BJ (cell line): ENCODE data around the gene ACACB. TPM values are rescaled to one million over a fixed set of nuclear protein-coding genes. Genes with fewer than 3 reads are reported as not detected.

Source experiments
- CTCF ChIA-PET: fragments of 350-600 bp; formaldehyde crosslinking; extraction: SDS; loops from one replicate; lab custom pipeline; 2021; ENCODE audit warnings: antibody characterized with exemption, inconsistent platforms; lab: Yijun Ruan, JAX
- POLR2A ChIA-PET: fragments of 300-600 bp; sonication (Branson Sonifier 250); formaldehyde crosslinking; extraction: SDS; loops from one replicate; lab custom pipeline; 2021; ENCODE audit warnings: antibody characterized with exemption; lab: Charles Lee
- DNase-seq: peaks from one replicate; pipeline ENCODE4 v3.0.0-alpha.2; 2011; ENCODE audit warnings: low read depth
- H3K27me3 ChIP-seq: 2 replicates; pipeline ENCODE4 v1.6.0; 2011; ENCODE audit warnings: low read length; ENCODE audit not compliant: control insufficient read depth, insufficient read depth
- H3K36me3 ChIP-seq: 2 replicates; pipeline ENCODE4 v1.5.1; 2011; ENCODE audit warnings: low read length; ENCODE audit not compliant: control insufficient read depth, insufficient read depth
- H3K4me3 ChIP-seq: 2 replicates; pipeline ENCODE4 v1.5.1; 2011; ENCODE audit warnings: low read depth, mild to moderate bottlenecking, control low read depth, low read length
- polyA plus RNA-seq: library from polyadenylated mRNA; depleted of rRNA; stranded (reverse); fragments of >200 nt; gene quantifications from 2 replicates; pipeline ENCODE4 v1.2.3, GENCODE V29; 2011
- TF ChIP-seq, protein P1 (sequence below): IDR thresholded peaks from 2 replicates; pipeline ENCODE4 v1.5.1; 2011; ENCODE audit warnings: low read depth, mild to moderate bottlenecking, control low read depth, inconsistent platforms, low read length, moderate library complexity; ENCODE audit not compliant: insufficient read depth

The ACACB gene
- polyA plus RNA-seq, 1 experiment, result 1.7 TPM

GRCh38 chr12:109196332-109196731, 79.9 kb downstream of the ACACB start:
- TF ChIP-seq, protein P1, sequence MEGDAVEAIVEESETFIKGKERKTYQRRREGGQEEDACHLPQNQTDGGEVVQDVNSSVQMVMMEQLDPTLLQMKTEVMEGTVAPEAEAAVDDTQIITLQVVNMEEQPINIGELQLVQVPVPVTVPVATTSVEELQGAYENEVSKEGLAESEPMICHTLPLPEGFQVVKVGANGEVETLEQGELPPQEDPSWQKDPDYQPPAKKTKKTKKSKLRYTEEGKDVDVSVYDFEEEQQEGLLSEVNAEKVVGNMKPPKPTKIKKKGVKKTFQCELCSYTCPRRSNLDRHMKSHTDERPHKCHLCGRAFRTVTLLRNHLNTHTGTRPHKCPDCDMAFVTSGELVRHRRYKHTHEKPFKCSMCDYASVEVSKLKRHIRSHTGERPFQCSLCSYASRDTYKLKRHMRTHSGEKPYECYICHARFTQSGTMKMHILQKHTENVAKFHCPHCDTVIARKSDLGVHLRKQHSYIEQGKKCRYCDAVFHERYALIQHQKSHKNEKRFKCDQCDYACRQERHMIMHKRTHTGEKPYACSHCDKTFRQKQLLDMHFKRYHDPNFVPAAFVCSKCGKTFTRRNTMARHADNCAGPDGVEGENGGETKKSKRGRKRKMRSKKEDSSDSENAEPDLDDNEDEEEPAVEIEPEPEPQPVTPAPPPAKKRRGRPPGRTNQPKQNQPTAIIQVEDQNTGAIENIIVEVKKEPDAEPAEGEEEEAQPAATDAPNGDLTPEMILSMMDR, result no peak
- H3K36me3 ChIP-seq, result no peaks in the 10 kb centered on the region
- DNase-seq, result no peak
- H3K27me3 ChIP-seq, result no peaks in the 10 kb centered on the region
- CTCF ChIA-PET, result no interaction called here
- no peak overlapping the region for H3K4me3 ChIP-seq
- POLR2A ChIA-PET, result no interaction called here

- DNase-seq, result no peak
- Histone ChIP-seq H3K27me3 (no peaks in the 10 kb centered on the region), H3K36me3 (no peaks in the 10 kb centered on the region), H3K4me3 (no peak overlapping the region)
- TF ChIP-seq, protein P1, result no peak
- CTCF ChIA-PET, result no interaction called here
- POLR2A ChIA-PET, result no interaction called here
These were observed 80.9 kb downstream of the ACACB start for GRCh38 chr12:109197327-109197726.

- POLR2A ChIA-PET, result no interaction called here
- CTCF ChIA-PET, result no interaction called here
- TF ChIP-seq, protein P1, result no peak
These were observed 82.9 kb downstream of the ACACB start for GRCh38 chr12:109199324-109199723.

GRCh38 chr12:109200825-109201495, 84.6 kb downstream of the ACACB start:
- DNase-seq, result no peak
- Histone ChIP-seq H3K4me3 (no peak overlapping the region), H3K27me3 (no peaks in the 10 kb centered on the region), H3K36me3 (no peaks in the 10 kb centered on the region)
- CTCF ChIA-PET, result no interaction called here
- TF ChIP-seq, protein P1, result no peak
- POLR2A ChIA-PET, result no interaction called here

More at GRCh38 chr12:109199324-109199723, 82.9 kb downstream of the ACACB start:
- Histone ChIP-seq H3K27me3 (no peaks in the 10 kb centered on the region), H3K4me3 (no peak overlapping the region), H3K36me3 (no peaks in the 10 kb centered on the region)
- no peak for DNase-seq

DNA sequence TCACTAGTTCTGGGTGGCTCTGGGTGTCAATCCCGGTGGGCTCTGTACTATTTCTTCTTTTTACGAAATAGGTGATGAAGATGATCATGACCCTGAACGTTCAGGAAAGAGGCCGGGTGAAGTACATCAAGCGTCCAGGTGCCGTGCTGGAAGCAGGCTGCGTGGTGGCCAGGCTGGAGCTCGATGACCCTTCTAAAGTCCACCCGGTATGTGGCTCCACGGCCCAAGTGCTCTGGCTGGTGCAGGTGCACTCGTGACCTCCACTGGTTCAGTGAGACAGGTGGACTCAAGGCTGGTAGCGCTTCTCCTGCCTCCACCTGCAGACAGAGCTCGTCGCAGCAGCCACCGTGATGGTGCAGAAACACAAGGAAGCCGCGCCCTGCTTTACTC, 85.1 kb downstream of the ACACB start:
- POLR2A ChIA-PET, result no interaction called here
- no peaks in the 10 kb centered on the region for H3K36me3 ChIP-seq
- TF ChIP-seq, protein P1, result no peak
- H3K27me3 ChIP-seq, result no peaks in the 10 kb centered on the region
- CTCF ChIA-PET, result no interaction called here
- no peak overlapping the region for H3K4me3 ChIP-seq
- DNase-seq, result no peak
